SK-N-SH treated with all-trans-retinoic acid at 6 μM for 48 hours (cell line): Measurements from ENCODE around the gene MOBP.

Experiments
- ATAC-seq: fragments of 200-7000 bp; cut with Tn5 transposase; 3 replicates; pipeline ENCODE4 v1.9.1; 2020; ENCODE audit warnings: mild to moderate bottlenecking, moderate library complexity
- ARNTL ChIP-seq: fragments of 450-650 bp; formaldehyde crosslinking; IDR thresholded peaks from 2 replicates; pipeline ENCODE4 v1.5.0; 2020; ENCODE audit warnings: low read depth, mild to moderate bottlenecking, moderate library complexity, borderline replicate concordance
- BACH2 ChIP-seq: fragments of 250-450 bp; sonication (Bioruptor Pico); IDR thresholded peaks from 2 replicates; pipeline ENCODE4 v1.9.0; 2021; ENCODE audit warnings: mild to moderate bottlenecking, borderline replicate concordance
- CREB5 ChIP-seq: fragments of 250-450 bp; sonication (Bioruptor Pico); IDR thresholded peaks from 2 replicates; pipeline ENCODE4 v1.5.1; 2020; ENCODE audit warnings: low read depth, mild to moderate bottlenecking, moderate library complexity
- CSDC2 ChIP-seq: fragments of 250-450 bp; sonication (Bioruptor Pico); IDR thresholded peaks from 2 replicates; pipeline ENCODE4 v1.5.0; 2020; ENCODE audit warnings: mild to moderate bottlenecking, moderate library complexity
- ESRRG ChIP-seq: fragments of 250-450 bp; sonication (Bioruptor Pico); IDR thresholded peaks from 2 replicates; pipeline ENCODE4 v1.6.1; 2021; ENCODE audit warnings: mild to moderate bottlenecking
- GLIS3 ChIP-seq: fragments of 250-450 bp; sonication (Bioruptor Pico); IDR thresholded peaks from 2 replicates; pipeline ENCODE4 v1.5.0; 2020; ENCODE audit warnings: mild to moderate bottlenecking, moderate library complexity
- ISL1 ChIP-seq: fragments of 250-450 bp; sonication (Bioruptor Pico); IDR thresholded peaks from 2 replicates; pipeline ENCODE4 v2.1.2; 2022; ENCODE audit warnings: mild to moderate bottlenecking, moderate library complexity
- OSR1 ChIP-seq: fragments of 250-450 bp; sonication (Bioruptor Pico); IDR thresholded peaks from 2 replicates; pipeline ENCODE4 v1.8.0; 2022; ENCODE audit warnings: moderate library complexity, mild to moderate bottlenecking, inconsistent platforms
- POU6F1 ChIP-seq: fragments of 250-450 bp; sonication (Bioruptor Pico); IDR thresholded peaks from 2 replicates; pipeline ENCODE4 v1.8.0; 2021; ENCODE audit warnings: low read depth, mild to moderate bottlenecking, moderate library complexity, borderline replicate concordance
- PPARA ChIP-seq: fragments of 250-450 bp; sonication (Bioruptor Pico); IDR thresholded peaks from 2 replicates; pipeline ENCODE4 v1.5.0; 2020; ENCODE audit warnings: mild to moderate bottlenecking, borderline replicate concordance
- RARB ChIP-seq: fragments of 250-450 bp; sonication (Bioruptor Pico); IDR thresholded peaks from 2 replicates; pipeline ENCODE4 v1.8.0; 2021; ENCODE audit warnings: mild to moderate bottlenecking, moderate library complexity
- SNAI2 ChIP-seq: fragments of 250-450 bp; sonication (Bioruptor Pico); IDR thresholded peaks from 2 replicates; pipeline ENCODE4 v1.5.0; 2020; ENCODE audit warnings: mild to moderate bottlenecking, moderate library complexity
- TCF4 ChIP-seq: fragments of 250-450 bp; sonication (Bioruptor Pico); IDR thresholded peaks from 2 replicates; pipeline ENCODE4 v1.8.0; 2021; ENCODE audit warnings: mild to moderate bottlenecking, moderate library complexity, borderline replicate concordance
- TOX ChIP-seq: fragments of 250-450 bp; sonication (Bioruptor Pico); IDR thresholded peaks from 2 replicates; pipeline ENCODE4 v1.8.0; 2021; ENCODE audit warnings: mild to moderate bottlenecking, moderate library complexity, borderline replicate concordance
- TSHZ2 ChIP-seq: fragments of 250-450 bp; sonication (Bioruptor Pico); IDR thresholded peaks from 2 replicates; pipeline ENCODE4 v1.5.0; 2020; ENCODE audit warnings: mild to moderate bottlenecking, moderate library complexity
- ZC3H10 ChIP-seq: fragments of 250-450 bp; sonication (Bioruptor Pico); IDR thresholded peaks from 2 replicates; pipeline ENCODE4 v1.5.1; 2021; ENCODE audit warnings: mild to moderate bottlenecking, moderate library complexity
- ZFP30 ChIP-seq: fragments of 450-650 bp; formaldehyde crosslinking; IDR thresholded peaks from 2 replicates; pipeline ENCODE4 v1.5.0; 2022; ENCODE audit warnings: mild to moderate bottlenecking, moderate library complexity
- ZNF565 ChIP-seq: fragments of 450-650 bp; formaldehyde crosslinking; conservative IDR thresholded peaks from 2 replicates; pipeline ENCODE4 v1.5.0; 2020; ENCODE audit warnings: low read depth, mild to moderate bottlenecking, moderate library complexity
- ZNF70 ChIP-seq: fragments of 450-650 bp; formaldehyde crosslinking; IDR thresholded peaks from 2 replicates; pipeline ENCODE4 v1.5.0; 2020; ENCODE audit warnings: mild to moderate bottlenecking, moderate library complexity
- ZNF8 ChIP-seq: fragments of 450-650 bp; formaldehyde crosslinking; IDR thresholded peaks from 2 replicates; pipeline ENCODE4 v1.5.0; 2020; ENCODE audit warnings: mild to moderate bottlenecking, moderate library complexity
- TF ChIP-seq, protein P1 (sequence below): fragments of 250-450 bp; sonication (Bioruptor Pico); IDR thresholded peaks from 2 replicates; pipeline ENCODE4 v1.5.1; 2021; ENCODE audit warnings: mild to moderate bottlenecking, moderate library complexity
- TF ChIP-seq, protein P2 (sequence below): fragments of 250-450 bp; sonication (Bioruptor Pico); IDR thresholded peaks from 2 replicates; pipeline ENCODE4 v1.8.0; 2020; ENCODE audit warnings: mild to moderate bottlenecking, moderate library complexity, borderline replicate concordance

MOBP gene

GRCh38 chr3:39515681-39516441 is 48.4 kb downstream of the MOBP start:
- no peak for ATAC-seq
- no peak for TF ChIP-seq OSR1 (CRISPR knock-in tag)
- TF ChIP-seq RARB: no peak
- TF ChIP-seq TCF4: no peak
- TF ChIP-seq, protein P1, sequence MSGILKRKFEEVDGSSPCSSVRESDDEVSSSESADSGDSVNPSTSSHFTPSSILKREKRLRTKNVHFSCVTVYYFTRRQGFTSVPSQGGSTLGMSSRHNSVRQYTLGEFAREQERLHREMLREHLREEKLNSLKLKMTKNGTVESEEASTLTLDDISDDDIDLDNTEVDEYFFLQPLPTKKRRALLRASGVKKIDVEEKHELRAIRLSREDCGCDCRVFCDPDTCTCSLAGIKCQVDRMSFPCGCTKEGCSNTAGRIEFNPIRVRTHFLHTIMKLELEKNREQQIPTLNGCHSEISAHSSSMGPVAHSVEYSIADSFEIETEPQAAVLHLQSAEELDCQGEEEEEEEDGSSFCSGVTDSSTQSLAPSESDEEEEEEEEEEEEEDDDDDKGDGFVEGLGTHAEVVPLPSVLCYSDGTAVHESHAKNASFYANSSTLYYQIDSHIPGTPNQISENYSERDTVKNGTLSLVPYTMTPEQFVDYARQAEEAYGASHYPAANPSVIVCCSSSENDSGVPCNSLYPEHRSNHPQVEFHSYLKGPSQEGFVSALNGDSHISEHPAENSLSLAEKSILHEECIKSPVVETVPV: no peak
- no peak for TF ChIP-seq SNAI2
- no peak for TF ChIP-seq POU6F1 (CRISPR knock-in tag)
- no peak for TF ChIP-seq TSHZ2 (CRISPR knock-in tag)
- TF ChIP-seq ISL1 (CRISPR knock-in tag): no peak
- TF ChIP-seq GLIS3: no peak
- no peak for TF ChIP-seq TOX
- no peak for TF ChIP-seq ARNTL (CRISPR knock-in tag)
- no peak for TF ChIP-seq ZNF565 (CRISPR knock-in tag)
- TF ChIP-seq ZNF8 (CRISPR knock-in tag): no peak
- no peak for TF ChIP-seq BACH2
- TF ChIP-seq, protein P2, sequence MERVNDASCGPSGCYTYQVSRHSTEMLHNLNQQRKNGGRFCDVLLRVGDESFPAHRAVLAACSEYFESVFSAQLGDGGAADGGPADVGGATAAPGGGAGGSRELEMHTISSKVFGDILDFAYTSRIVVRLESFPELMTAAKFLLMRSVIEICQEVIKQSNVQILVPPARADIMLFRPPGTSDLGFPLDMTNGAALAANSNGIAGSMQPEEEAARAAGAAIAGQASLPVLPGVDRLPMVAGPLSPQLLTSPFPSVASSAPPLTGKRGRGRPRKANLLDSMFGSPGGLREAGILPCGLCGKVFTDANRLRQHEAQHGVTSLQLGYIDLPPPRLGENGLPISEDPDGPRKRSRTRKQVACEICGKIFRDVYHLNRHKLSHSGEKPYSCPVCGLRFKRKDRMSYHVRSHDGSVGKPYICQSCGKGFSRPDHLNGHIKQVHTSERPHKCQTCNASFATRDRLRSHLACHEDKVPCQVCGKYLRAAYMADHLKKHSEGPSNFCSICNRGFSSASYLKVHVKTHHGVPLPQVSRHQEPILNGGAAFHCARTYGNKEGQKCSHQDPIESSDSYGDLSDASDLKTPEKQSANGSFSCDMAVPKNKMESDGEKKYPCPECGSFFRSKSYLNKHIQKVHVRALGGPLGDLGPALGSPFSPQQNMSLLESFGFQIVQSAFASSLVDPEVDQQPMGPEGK (CRISPR knock-in tag): no peak
- TF ChIP-seq ZC3H10 (CRISPR knock-in tag): no peak
- TF ChIP-seq, all 23 proteins: peak for 0

DNA sequence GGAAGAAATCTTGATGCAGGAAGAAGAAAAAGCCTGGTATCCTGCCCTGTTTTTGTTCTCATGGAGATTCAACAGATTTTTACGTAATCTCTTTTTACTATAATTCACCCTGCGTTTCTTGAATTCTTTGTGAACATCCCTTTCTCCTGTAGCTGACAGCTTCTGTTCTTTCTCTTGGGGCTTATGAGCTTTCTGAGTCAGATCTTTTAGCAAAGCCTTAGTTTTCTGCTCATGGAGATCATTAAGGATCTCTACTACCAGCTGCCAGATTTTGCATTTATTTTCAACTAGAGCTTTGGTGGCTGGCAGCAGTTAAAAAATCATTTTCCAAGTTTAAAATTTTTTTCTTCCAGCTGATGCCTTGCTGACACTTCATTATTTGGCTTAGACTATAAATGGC is 51.6 kb downstream of the MOBP start:
- peak; percentile 82 for ATAC-seq
- no peak for TF ChIP-seq TCF4
- no peak for TF ChIP-seq ZNF70
- TF ChIP-seq ZNF565 (CRISPR knock-in tag): no peak
- 0 out of 2 replicates have a peak, but pooled peaks have one; percentile 23 for TF ChIP-seq SNAI2
- TF ChIP-seq TOX: peak; percentile 19; the same call in 1 of the 2 replicates
- no peak for TF ChIP-seq TSHZ2 (CRISPR knock-in tag)
- no peak for TF ChIP-seq CSDC2
- TF ChIP-seq CREB5 (CRISPR knock-in tag): no peak
- no peak for TF ChIP-seq OSR1 (CRISPR knock-in tag)
- TF ChIP-seq ARNTL (CRISPR knock-in tag): no peak
- no peak for TF ChIP-seq BACH2
- 0 out of 2 replicates have a peak, but pooled peaks have one; percentile 39 for TF ChIP-seq ZC3H10 (CRISPR knock-in tag)
- no peak for TF ChIP-seq ESRRG (CRISPR knock-in tag)
- no peak for TF ChIP-seq ZFP30 (CRISPR knock-in tag)
- TF ChIP-seq ZNF8 (CRISPR knock-in tag): no peak
- TF ChIP-seq ISL1 (CRISPR knock-in tag): peak; percentile 61
- TF ChIP-seq PPARA (CRISPR knock-in tag): no peak
- TF ChIP-seq, protein P2 (CRISPR knock-in tag): no peak
- no peak for TF ChIP-seq RARB
- TF ChIP-seq GLIS3: no peak
